ENCODE data around the gene GABRG3. TPM values are rescaled to one million over a fixed set of nuclear protein-coding genes. Genes with fewer than 3 reads are reported as not detected.

Gene GABRG3
- total and polyA plus RNA-seq, 4 donors, result 0.02 to 0.19 TPM; not detected in 2

- no peak overlapping the region for H3K9ac ChIP-seq (ENCODE audit: low read depth in 1 of 2, low read length in 2 of 2)
- TF ChIP-seq GABPA (IDR thresholded peaks at IDR 0.05 in 1 of 2, conservative IDR thresholded peaks at IDR 0.05 in 1 of 2), result no peak
- TF ChIP-seq SP1 (IDR thresholded peaks at IDR 0.05), result no peak
- TF ChIP-seq TAF1 (conservative IDR thresholded peaks at IDR 0.05), result no peak
- TF ChIP-seq FOXA2 (IDR thresholded peaks at IDR 0.05), result no peak
- no peak for TF ChIP-seq RAD21 (IDR thresholded peaks at IDR 0.05)
- no peak for TF ChIP-seq NR2F2 (IDR thresholded peaks at IDR 0.05)
- no peak for TF ChIP-seq CTCF (IDR thresholded peaks at IDR 0.05; ENCODE audit: low read depth, low read length, missing input control)
- TF ChIP-seq FOXA1 (IDR thresholded peaks at IDR 0.05), result no peak
- no peaks in the 10 kb centered on the region for H3K4me1 ChIP-seq (ENCODE audit: control insufficient read depth in 4 of 4, insufficient read depth in 4 of 4, low read length in 3 of 4)
- H3K9me3 ChIP-seq (ENCODE audit: control insufficient read depth in 4 of 4, low read length in 3 of 4), result no peaks in the 10 kb centered on the region
- no peaks in the 10 kb centered on the region for H3K27me3 ChIP-seq (ENCODE audit: control insufficient read depth in 4 of 4, insufficient read depth in 4 of 4, low read length in 3 of 4)
- 49% methylated on average over 8 of the region's 8 CpGs for WGBS
- H3K36me3 ChIP-seq (ENCODE audit: control insufficient read depth in 4 of 4, insufficient read depth in 3 of 4, low read depth in 1 of 4, low read length in 3 of 4), result no peaks in the 10 kb centered on the region
- no peak overlapping the region for H3K27ac ChIP-seq (ENCODE audit: low read depth in 1 of 2, low read length in 2 of 2)
- DNase-seq (ENCODE audit: low spot score), result no peak
- H3K4me3 ChIP-seq (ENCODE audit: low read depth in 1 of 3, low read length in 3 of 3), result no peak overlapping the region
Observed at GRCh38 chr15:27095886-27096624, 125.1 kb downstream of the GABRG3 start.

- 89% methylated on average over 3 of the region's 3 CpGs for WGBS
- no peak overlapping the region for H3K27ac ChIP-seq (ENCODE audit: low read depth in 1 of 2, low read length in 2 of 2)
- no peaks in the 10 kb centered on the region for H3K36me3 ChIP-seq (ENCODE audit: control insufficient read depth in 4 of 4, insufficient read depth in 3 of 4, low read depth in 1 of 4, low read length in 3 of 4)
- no peak for TF ChIP-seq CTCF (IDR thresholded peaks at IDR 0.05; ENCODE audit: low read depth, low read length, missing input control)
- no peak for TF ChIP-seq REST (IDR thresholded peaks at IDR 0.05)
- no peak for TF ChIP-seq FOXA2 (IDR thresholded peaks at IDR 0.05)
- TF ChIP-seq RXRA (IDR thresholded peaks at IDR 0.05), result no peak
- TF ChIP-seq GABPA (IDR thresholded peaks at IDR 0.05 in 1 of 2, conservative IDR thresholded peaks at IDR 0.05 in 1 of 2), result no peak
- TF ChIP-seq MAX (IDR thresholded peaks at IDR 0.05), result no peak
- TF ChIP-seq RAD21 (IDR thresholded peaks at IDR 0.05), result no peak
- no peak for TF ChIP-seq EGR1 (IDR thresholded peaks at IDR 0.05; ENCODE audit: low read depth in 2 of 2)
- TF ChIP-seq ZBTB33 (IDR thresholded peaks at IDR 0.05), result no peak
- TF ChIP-seq NR2F2 (IDR thresholded peaks at IDR 0.05), result no peak
- no peak for TF ChIP-seq SP1 (IDR thresholded peaks at IDR 0.05)
- no peaks in the 10 kb centered on the region for H3K27me3 ChIP-seq (ENCODE audit: control insufficient read depth in 4 of 4, insufficient read depth in 4 of 4, low read length in 3 of 4)
- H3K9me3 ChIP-seq (ENCODE audit: control insufficient read depth in 4 of 4, low read length in 3 of 4), result no peaks in the 10 kb centered on the region
- no peaks in the 10 kb centered on the region for H3K4me1 ChIP-seq (ENCODE audit: control insufficient read depth in 4 of 4, insufficient read depth in 4 of 4, low read length in 3 of 4)
- H3K4me3 ChIP-seq (ENCODE audit: low read depth in 1 of 3, low read length in 3 of 3), result no peak overlapping the region
- no peak for DNase-seq (ENCODE audit: low spot score)
- H3K9ac ChIP-seq (ENCODE audit: low read depth in 1 of 2, low read length in 2 of 2), result no peak overlapping the region
Observed at GRCh38 chr15:27097506-27097905, 126.5 kb downstream of the GABRG3 start.

All from liver (tissue), 9 donors.